GM10266 (cell line): ENCODE data around the gene BAHD1.

Source experiments
- DNase-seq: peaks from one replicate; pipeline ENCODE4 v3.0.0; 2012; ENCODE audit errors: extremely low spot score
- CTCF ChIP-seq: IDR thresholded peaks from 2 replicates; pipeline ENCODE4 v1.5.1; 2012; ENCODE audit warnings: mild to moderate bottlenecking, low read depth; ENCODE audit not compliant: control insufficient read depth, insufficient read depth; ENCODE audit errors: missing control alignments

BAHD1 gene

GRCh38 chr15:40407330-40407990 lies 33.3 kb upstream of the BAHD1 start:
- no peak for TF ChIP-seq CTCF
- DNase-seq: peak; percentile 87

- DNase-seq: peak; percentile 85
- no peak for TF ChIP-seq CTCF
These were observed 31.4 kb upstream of the BAHD1 start for GRCh38 chr15:40409366-40409765.

GRCh38 chr15:40410476-40410875 lies 30.3 kb upstream of the BAHD1 start:
- no peak for DNase-seq
- TF ChIP-seq CTCF: no peak

GRCh38 chr15:40412095-40412759 lies 28.5 kb upstream of the BAHD1 start:
- no peak for TF ChIP-seq CTCF
- DNase-seq: no peak

GRCh38 chr15:40413036-40413435 lies 27.7 kb upstream of the BAHD1 start:
- DNase-seq: no peak
- no peak for TF ChIP-seq CTCF

GRCh38 chr15:40414816-40415215 lies 25.9 kb upstream of the BAHD1 start:
- no peak for TF ChIP-seq CTCF
- DNase-seq: no peak

- no peak for DNase-seq
- TF ChIP-seq CTCF: no peak
These were observed 25.5 kb upstream of the BAHD1 start for GRCh38 chr15:40415226-40415625.
